ENCODE measurements around the gene USP43.
"Not testable (repeated sequence)": the region's sequence is repeated elsewhere in the genome, so short reads cannot be mapped to it uniquely, and the experiment has no call there.

GRCh38 chr17:9640388-9640787, 4.9 kb upstream of the USP43 start:
- not testable (repeated sequence) for TF ChIP-seq CTCF, POLR2A, EP300, POLR2AphosphoS5 (IDR thresholded peaks at IDR 0.05)
